ENCODE data around the gene HECW1.
A peak's percentile ranks its signal among the peaks of the same experiment; 100 is the strongest.
"Not testable (repeated sequence)": the region's sequence is repeated elsewhere in the genome, so short reads cannot be mapped to it uniquely, and the experiment has no call there.

The HECW1 gene

DNA sequence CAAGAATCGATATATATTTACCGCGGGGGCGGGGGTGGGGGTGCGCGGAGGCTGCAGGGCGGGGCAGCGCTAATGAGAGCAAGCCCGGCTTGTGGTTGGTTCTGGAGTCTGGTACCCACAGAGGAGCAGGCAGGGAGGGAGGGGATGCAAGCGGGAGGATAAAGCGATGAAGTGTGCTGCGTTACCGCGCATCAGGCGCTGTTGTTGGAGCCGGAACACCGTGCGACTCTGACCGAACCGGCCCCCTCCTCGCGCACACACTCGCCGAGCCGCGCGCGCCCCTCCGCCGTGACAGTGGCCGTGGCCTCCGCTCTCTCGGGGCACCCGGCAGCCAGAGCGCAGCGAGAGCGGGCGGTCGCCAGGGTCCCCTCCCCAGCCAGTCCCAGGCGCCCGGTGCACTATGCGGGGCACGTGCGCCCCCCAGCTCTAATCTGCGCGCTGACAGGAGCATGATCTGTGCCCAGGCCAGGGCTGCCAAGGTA lies at the start of gene HECW1:
HECW1 (plus strand) TSS at position 189 of the 482 bp plus-strand sequence. CDS start 131,259 bp downstream, outside the sequence.
- DNase-seq, result no peak

DNA sequence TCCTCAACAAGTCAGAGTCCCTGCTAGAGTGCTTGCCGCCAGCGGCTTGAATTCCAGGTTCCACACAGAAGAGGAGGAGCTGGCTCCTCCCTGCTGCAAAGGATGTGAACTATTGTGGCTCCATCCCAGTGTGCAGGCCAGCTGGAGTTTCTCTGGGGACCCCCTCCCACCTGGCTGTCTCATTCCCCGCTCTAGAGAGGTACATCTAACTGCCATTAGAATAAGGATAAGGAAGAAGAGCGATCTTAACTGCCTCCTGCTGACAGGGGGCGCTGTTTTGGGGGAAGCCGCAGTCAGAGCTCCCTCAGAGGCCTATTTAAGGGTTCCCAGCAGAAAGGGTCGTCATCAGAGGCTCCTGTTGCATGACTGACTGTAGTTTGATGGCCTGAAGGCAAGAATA lies 40.8 kb upstream of the HECW1 start:
- DNase-seq, result peak; percentile 37 to 43

- no peak for DNase-seq
These were observed 39.9 kb upstream of the HECW1 start for GRCh38 chr7:43072530-43072929.

DNA sequence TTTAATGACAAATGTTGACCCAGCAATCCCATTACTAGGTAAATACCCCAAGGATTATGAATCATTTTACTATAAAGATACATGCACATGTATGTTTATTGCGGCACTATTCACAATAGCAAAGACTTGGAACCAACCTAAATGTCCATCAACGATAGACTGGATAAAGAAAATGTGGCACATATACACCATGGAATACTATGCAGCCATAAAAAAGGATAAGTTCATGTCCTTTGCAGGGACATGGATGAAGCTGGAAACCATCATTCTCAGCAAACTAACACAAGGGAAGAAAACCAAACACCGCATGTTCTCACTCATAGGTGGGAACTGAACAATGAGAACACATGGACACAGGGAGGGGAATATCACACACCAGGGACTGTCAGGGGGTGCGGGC lies 38.6 kb upstream of the HECW1 start:
- not testable (repeated sequence) for DNase-seq

DNA sequence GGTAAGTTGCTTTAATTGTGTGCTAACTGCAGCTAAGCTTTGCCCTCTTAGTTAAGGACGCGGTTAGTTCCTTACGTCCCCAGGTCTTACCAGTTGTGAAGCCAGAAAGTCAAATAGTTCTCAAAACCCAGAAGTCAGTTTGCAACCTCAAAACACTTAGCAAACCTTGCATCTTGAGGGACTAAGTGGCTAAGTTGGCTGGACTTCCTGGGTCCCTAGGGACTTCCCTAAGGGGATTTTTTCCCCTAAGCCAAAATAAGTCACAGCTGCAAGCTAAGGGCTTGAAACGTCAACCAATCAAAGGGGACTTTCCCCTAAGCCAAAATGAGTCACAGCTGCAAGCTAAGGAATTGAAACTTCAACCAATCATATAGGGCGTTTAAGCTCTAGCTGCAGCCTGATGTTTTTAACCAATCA lies 36.2 kb upstream of the HECW1 start:
- peak; percentile 18 to 27 for DNase-seq

DNA sequence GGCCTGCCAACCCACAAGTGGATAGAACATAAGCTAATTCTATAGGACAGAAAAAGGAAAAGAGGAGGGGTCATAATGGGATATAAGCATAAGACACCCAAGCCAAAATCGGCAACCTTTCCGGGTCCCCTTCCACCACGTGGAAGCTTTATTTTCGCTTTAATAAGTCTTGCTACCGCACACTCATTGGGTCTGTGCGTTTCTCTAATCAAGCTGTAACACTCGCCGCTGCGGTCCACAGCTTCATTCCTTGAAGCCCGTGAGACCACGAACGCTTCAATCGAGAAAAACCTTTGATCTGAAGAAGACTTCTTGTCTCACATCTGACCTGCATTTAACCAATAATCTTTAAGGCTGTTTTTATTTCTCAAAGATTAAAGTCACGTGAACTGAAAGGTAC lies 35.8 kb upstream of the HECW1 start:
- DNase-seq, result no peak

GRCh38 chr7:43077285-43077684 lies 35.2 kb upstream of the HECW1 start:
- no peak for DNase-seq

DNA sequence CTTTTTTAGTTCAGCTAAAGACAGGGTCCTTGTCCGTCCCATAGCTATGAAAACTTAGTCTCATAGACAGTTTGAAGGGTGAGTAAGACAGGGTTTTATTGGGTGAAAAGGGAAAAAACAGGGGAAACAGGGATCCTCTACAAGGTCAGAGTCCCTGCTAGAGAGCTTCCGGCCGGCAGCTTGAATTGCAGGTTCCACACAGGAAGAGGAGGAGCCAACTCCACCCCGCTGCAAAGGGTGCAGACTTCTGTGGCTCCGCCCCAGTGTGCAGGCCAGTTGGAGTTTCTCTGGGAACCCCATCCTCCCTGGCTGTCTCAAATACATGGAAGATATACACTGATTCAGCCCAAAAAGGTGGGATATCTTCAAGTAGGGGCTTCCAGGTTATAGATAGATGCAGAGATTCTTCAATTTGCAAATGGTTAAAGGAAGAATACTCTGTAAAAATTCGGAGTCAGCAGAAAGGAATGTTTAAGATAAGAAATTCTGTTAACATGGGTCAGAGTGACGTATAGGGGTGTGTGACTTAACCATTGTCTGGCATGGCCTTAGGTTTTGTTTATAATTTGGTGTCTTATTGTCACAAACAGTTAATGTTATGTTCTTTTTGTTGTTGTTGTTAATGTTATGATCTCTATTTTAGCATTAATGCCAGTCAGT lies 34.6 kb upstream of the HECW1 start:
- DNase-seq, result no peak

GRCh38 chr7:43078794-43079193 lies 33.7 kb upstream of the HECW1 start:
- DNase-seq, result no peak

GRCh38 chr7:43081603-43082002 lies 30.8 kb upstream of the HECW1 start:
- no peak for DNase-seq

DNA sequence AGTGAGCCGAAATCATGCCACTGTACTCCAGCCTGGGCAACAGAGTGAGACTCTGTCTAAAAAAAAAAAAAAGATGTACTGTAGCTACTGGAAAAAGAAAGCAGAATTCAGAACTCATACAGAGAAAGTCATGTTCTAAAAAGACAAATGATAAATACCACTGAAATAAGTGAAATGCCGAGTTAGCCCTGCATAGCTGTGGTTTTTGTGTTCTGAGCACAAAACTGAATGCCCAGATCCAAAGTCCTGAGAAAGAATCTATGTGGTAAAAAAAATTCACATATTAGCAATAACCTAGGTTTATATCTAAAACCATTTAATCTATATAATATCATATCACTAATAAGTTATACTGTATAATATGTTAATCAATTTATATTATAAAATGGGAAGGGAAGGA lies 29.3 kb upstream of the HECW1 start:
- DNase-seq, result no peak

GRCh38 chr7:43085017-43085416 lies 27.4 kb upstream of the HECW1 start:
- no peak for DNase-seq

DNA sequence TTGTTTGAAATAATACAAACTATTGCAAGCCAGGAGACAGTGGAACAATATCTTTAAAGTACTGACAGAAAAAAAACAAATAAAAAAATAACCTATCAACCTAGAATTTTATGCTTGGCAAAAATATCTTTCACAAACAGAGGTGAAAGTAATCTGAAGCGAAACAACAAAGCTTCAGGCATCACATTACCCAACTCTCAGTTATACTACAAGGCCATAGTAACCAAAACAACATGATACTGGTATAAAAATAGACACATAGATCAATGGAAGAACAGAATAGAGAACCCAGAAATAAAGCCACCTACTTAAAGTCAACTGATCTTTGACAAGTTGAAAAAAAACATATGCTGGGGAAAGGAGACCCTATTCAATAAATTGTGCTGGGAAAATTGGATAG lies 26.5 kb upstream of the HECW1 start:
- no peak for DNase-seq

DNA sequence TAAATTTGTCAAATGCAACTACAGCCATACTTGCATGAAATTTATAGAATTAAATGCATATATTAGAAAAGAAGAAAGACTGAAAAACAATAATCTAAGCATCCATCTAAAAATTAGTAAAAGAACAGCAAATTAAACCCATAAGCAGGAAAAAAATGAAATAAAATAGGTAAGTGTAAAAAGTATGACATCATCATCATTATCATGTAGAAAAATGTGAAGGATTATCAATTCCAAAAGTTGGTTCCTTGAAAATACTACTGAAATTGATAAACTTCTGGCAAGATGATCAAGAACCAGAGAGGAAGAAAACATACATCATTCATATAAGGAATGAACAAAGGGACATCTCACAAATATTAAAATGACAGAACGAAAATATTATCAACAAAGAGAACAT lies 19.6 kb upstream of the HECW1 start:
- DNase-seq, result no peak

DNA sequence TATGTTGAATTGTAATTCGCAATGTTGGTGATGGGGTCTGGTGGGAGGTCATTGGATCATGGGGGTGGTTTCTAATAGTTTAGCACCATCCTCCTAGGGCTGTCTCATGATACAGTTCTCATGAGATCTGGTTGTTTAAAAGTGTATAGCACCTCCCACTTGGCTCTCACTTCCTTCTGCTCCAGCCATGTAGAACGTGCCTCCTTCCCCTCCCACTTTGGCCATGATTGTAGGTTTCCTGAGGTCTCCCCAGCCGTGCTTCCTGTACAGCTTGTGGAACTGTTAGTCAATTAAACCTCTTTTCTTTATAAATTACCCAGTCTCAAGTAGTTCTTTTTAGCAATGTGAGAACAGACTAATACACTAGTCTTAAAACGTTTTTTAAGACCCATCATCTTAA lies 15.6 kb upstream of the HECW1 start:
- no peak for DNase-seq

GRCh38 chr7:43099750-43100149 lies 12.7 kb upstream of the HECW1 start:
- DNase-seq, result no peak

DNA sequence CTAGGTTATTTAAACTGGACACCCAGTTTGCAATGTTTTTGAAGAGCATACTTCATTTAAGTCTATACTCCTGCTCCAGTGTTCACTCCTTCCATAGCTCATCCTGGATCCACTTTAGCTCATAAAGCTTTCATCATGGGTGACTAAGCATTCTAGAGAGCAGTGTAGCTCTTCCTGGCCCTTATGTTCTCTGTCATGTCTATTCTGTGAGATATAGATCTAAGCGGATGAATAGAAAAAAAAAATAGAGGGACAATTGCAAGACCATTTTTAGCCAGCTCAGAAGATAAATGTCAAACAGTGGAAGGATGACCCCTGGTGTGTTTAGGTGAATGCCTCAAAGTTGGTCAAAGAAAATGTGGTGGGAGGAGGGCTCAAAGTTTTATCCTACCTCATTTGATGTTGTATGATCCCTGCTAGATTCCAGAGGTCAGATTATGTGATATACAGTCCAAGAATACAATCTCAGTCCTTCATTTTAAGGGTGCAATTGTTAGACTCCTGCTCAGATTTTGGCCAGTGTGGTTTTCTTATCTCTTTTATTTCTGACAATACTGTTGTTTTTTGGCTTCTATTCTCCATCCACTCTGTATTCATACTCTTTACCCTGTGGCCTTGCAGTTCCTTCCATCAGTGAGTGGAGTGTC lies 7.5 kb upstream of the HECW1 start:
- DNase-seq, result no peak

- DNase-seq, result no peak
These were observed 6.8 kb upstream of the HECW1 start for GRCh38 chr7:43105521-43106120.

DNA sequence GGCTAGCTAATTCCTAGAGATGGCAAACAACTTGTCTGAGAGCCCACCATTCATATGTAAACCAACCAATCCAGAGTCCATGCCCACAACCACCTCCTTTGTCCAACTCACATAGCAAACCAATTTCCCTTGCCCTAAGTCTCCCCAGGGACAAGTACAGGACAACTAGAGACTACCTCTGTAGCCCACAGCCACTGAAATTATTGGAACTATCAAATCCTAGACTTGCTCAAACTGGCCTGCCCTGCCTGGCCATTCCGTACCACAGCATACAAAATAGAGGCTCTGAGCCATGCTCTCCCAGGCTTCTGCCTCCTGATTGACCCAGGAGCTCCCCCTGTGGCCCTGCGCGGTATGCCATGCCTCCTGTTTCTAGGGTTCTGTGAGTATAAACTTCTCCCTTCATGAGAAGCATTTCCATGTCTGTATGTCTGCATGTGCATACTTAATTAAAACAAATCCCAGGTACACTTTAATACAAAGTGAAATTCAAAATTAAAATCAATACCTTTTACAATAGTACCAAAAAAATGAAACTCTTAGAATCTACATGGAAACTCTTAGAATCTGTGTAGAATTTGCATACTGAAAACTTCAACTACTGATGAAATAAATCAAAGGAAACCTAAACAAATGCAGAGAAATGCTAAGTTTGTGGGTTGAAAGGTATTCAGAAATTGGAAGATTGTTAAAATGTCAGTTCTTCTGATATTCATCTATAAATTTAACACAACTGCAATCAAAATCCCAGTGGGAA lies 4.0 kb upstream of the HECW1 start:
- peak; percentile 77 to 78 for DNase-seq

GRCh38 chr7:43110791-43111535 lies 1.5 kb upstream of the HECW1 start:
- no peak for DNase-seq

DNA sequence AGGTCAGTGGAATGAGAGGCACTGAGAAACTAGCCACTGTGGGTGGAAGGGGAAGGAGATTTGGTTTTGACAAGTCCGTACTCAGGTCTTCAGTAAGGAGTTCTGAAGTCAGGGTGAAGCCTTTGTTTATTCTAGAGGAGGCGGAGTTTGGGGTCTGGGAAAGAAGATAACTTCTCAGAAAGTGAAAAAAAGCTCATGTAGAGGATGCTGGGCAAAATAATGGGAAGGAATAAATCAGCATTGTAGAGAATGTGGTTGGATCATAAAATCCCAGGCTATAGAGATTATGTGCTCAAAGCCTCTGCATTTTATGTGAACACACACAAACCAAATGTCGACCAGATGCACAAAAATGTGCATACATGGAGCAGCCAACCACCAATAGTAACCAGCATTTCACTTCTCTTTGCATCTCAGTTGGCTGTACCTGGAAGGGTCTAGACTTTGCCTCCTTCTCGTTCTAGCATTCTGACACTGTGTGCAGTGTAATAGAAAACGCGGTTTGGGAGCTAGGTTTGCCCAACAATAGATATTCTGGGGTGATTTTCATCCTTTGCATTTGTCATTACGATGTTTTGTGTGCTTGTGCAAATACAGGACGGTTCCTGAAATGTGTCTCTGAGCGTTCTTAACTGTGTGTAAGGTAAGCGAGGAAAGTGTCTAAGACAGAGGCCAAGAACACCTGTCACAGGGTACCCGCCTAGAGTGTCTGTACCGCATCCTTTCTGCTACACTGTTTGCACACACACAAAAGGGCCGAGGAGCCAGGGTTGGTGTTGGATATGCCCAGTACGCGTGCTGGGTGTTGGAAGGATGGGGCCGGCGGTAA lies 603 bp upstream of the HECW1 start:
- DNase-seq, result no peak
